ENCODE measurements around the gene AQP6.

AQP6 gene

DNA sequence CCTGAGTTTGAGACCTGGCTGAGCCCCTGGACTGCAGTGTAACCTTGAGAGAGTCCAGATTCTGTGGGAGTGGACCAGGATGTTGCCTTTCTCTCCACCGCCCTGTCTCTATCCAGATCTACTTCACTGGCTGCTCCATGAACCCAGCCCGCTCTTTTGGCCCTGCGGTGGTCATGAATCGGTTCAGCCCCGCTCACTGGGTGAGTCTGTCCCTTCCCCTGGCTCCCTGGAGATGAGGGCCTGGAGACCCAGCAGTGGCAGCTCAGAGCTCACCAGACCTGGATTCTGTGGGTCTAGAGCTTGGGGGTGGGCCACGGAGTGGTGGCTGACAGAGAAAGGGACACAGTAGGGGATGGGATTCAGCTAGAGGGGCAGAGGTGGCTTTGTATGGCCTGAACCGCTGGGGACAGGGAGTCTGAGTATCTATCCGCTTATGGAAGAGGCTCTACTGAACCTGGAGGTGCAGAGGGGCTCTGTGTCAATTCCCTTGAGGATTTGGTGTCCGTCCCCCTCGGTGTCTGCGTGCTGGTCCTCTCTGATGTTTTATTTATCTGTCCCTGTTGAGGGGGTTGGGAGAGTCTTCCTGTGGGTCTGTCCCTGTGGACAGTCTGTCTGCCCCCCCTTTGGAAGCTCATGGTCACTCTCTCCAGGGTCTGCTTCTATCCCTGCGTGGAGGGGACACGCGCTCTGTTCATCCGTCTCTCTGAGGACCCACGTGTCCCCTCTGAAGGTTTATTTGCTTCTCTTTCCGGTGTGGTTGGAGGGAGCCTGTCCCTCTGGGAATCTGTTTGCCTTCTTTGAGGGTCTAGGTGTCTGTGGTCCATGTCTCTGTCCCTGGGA lies 8.6 kb upstream of the AQP6 start:
- no peaks in the 10 kb centered on the region for H4K20me1 ChIP-seq (ENCODE audit: insufficient read depth, low read length)
- no peak overlapping the region for H3K9ac ChIP-seq (ENCODE audit: low read length)
- H3K36me3 ChIP-seq (ENCODE audit: insufficient read depth, low read length) = no peaks in the 10 kb centered on the region
- no peak overlapping the region for H3K4me3 ChIP-seq (ENCODE audit: low read depth, low read length, poor library complexity, severe bottlenecking)
- no peaks in the 10 kb centered on the region for H3F3A ChIP-seq (ENCODE audit: insufficient read depth, low read length)
- peaks cover 9% of the 10 kb centered on the region for H3K4me1 ChIP-seq (ENCODE audit: insufficient read depth, low read length, severe bottlenecking)
- H3K27me3 ChIP-seq (ENCODE audit: insufficient read depth, low read length) = peaks cover 7% of the 10 kb centered on the region; the same call in 1 of the 2 replicates
- no peak overlapping the region for H3K4me2 ChIP-seq (ENCODE audit: low read length)
- H3K9me2 ChIP-seq (ENCODE audit: low read depth, low read length) = no peaks in the 10 kb centered on the region
- no peak overlapping the region for H3K27ac ChIP-seq (ENCODE audit: low read depth, low read length, poor library complexity, severe bottlenecking)
- no peaks in the 10 kb centered on the region for H3K79me2 ChIP-seq (ENCODE audit: insufficient read depth, low read length)
- no peak overlapping the region for H2AFZ ChIP-seq (ENCODE audit: low read length)
- H3K9me3 ChIP-seq (ENCODE audit: low read length) = no peaks in the 10 kb centered on the region
- TF ChIP-seq EZH2 (IDR thresholded peaks at IDR 0.05; ENCODE audit: borderline replicate concordance, low read length) = no peak
- TF ChIP-seq, protein P1, sequence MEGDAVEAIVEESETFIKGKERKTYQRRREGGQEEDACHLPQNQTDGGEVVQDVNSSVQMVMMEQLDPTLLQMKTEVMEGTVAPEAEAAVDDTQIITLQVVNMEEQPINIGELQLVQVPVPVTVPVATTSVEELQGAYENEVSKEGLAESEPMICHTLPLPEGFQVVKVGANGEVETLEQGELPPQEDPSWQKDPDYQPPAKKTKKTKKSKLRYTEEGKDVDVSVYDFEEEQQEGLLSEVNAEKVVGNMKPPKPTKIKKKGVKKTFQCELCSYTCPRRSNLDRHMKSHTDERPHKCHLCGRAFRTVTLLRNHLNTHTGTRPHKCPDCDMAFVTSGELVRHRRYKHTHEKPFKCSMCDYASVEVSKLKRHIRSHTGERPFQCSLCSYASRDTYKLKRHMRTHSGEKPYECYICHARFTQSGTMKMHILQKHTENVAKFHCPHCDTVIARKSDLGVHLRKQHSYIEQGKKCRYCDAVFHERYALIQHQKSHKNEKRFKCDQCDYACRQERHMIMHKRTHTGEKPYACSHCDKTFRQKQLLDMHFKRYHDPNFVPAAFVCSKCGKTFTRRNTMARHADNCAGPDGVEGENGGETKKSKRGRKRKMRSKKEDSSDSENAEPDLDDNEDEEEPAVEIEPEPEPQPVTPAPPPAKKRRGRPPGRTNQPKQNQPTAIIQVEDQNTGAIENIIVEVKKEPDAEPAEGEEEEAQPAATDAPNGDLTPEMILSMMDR (IDR thresholded peaks at IDR 0.05; ENCODE audit: low read length) = no peak

DNA sequence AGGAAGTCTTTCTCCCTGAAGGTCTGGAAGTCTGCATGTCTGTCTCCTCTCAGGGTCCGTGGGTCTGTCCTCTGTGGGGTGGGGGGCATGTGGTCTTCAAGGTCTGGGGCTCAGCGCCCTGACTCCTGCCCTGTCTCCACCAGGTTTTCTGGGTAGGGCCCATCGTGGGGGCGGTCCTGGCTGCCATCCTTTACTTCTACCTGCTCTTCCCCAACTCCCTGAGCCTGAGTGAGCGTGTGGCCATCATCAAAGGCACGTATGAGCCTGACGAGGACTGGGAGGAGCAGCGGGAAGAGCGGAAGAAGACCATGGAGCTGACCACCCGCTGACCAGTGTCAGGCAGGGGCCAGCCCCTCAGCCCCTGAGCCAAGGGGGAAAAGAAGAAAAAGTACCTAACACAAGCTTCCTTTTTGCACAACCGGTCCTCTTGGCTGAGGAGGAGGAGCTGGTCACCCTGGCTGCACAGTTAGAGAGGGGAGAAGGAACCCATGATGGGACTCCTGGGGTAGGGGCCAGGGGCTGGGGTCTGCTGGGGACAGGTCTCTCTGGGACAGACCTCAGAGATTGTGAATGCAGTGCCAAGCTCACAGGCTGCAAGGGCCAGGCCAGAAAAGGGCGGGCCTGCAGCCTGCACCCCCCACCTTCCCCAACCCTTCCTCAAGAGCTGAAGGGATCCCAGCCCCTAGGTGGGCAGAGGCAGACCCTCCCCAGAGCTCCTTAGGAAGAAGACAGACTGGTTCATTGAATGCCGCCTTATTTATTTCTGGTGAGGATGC lies 7.7 kb upstream of the AQP6 start:
- Histone ChIP-seq H3K9me3 (ENCODE audit: low read length) (no peaks in the 10 kb centered on the region), H3K4me2 (ENCODE audit: low read length) (no peak overlapping the region), H2AFZ (ENCODE audit: low read length) (no peak overlapping the region), H3K36me3 (ENCODE audit: insufficient read depth, low read length) (no peaks in the 10 kb centered on the region), H3K9me2 (ENCODE audit: low read depth, low read length) (no peaks in the 10 kb centered on the region), H3K27me3 (ENCODE audit: insufficient read depth, low read length) (peaks cover 5% of the 10 kb centered on the region; the same call in 1 of the 2 replicates), H3K27ac (ENCODE audit: low read depth, low read length, poor library complexity, severe bottlenecking) (no peak overlapping the region), H3K79me2 (ENCODE audit: insufficient read depth, low read length) (no peaks in the 10 kb centered on the region), H3F3A (ENCODE audit: insufficient read depth, low read length) (no peaks in the 10 kb centered on the region), H4K20me1 (ENCODE audit: insufficient read depth, low read length) (no peaks in the 10 kb centered on the region), H3K4me1 (ENCODE audit: insufficient read depth, low read length, severe bottlenecking) (peaks cover 9% of the 10 kb centered on the region), H3K4me3 (ENCODE audit: low read depth, low read length, poor library complexity, severe bottlenecking) (no peak overlapping the region), H3K9ac (ENCODE audit: low read length) (no peak overlapping the region)
- TF ChIP-seq, protein P1 (IDR thresholded peaks at IDR 0.05; ENCODE audit: low read length) = no peak
- TF ChIP-seq EZH2 (IDR thresholded peaks at IDR 0.05; ENCODE audit: borderline replicate concordance, low read length) = no peak

DNA sequence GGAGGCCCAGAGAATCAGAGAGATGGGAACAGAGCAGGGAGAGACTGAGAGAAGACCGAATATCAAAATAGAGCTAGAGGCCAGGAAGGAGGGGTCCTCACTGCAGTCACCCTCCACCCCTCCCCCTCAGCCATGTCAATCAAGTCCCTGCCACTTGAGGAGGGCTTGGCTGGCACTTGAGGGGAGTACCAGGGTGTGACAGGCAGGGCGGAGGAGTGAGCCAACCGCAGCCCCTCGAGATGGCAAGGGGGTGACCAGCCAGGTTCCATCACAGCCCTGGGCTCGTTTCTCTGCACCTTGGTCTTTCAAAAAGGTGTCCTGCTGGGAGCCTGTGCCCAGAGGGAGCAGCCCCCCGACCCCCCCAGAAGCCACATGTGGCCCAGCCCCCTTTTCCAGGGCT lies 6.9 kb upstream of the AQP6 start:
- no peak overlapping the region for H3K4me2 ChIP-seq (ENCODE audit: low read length)
- no peak overlapping the region for H2AFZ ChIP-seq (ENCODE audit: low read length)
- no peak overlapping the region for H3K27ac ChIP-seq (ENCODE audit: low read depth, low read length, poor library complexity, severe bottlenecking)
- H3K36me3 ChIP-seq (ENCODE audit: insufficient read depth, low read length) = no peaks in the 10 kb centered on the region
- H3F3A ChIP-seq (ENCODE audit: insufficient read depth, low read length) = no peaks in the 10 kb centered on the region
- H4K20me1 ChIP-seq (ENCODE audit: insufficient read depth, low read length) = no peaks in the 10 kb centered on the region
- H3K4me3 ChIP-seq (ENCODE audit: low read depth, low read length, poor library complexity, severe bottlenecking) = no peak overlapping the region
- H3K9me2 ChIP-seq (ENCODE audit: low read depth, low read length) = no peaks in the 10 kb centered on the region
- 0 out of 2 replicates have a peak, but pooled peaks cover 3% of the 10 kb centered on the region for H3K27me3 ChIP-seq (ENCODE audit: insufficient read depth, low read length)
- H3K9me3 ChIP-seq (ENCODE audit: low read length) = no peaks in the 10 kb centered on the region
- H3K79me2 ChIP-seq (ENCODE audit: insufficient read depth, low read length) = no peaks in the 10 kb centered on the region
- peaks cover 9% of the 10 kb centered on the region for H3K4me1 ChIP-seq (ENCODE audit: insufficient read depth, low read length, severe bottlenecking)
- no peak for TF ChIP-seq EZH2 (IDR thresholded peaks at IDR 0.05; ENCODE audit: borderline replicate concordance, low read length)
- TF ChIP-seq, protein P1 (IDR thresholded peaks at IDR 0.05; ENCODE audit: low read length) = no peak
- H3K9ac ChIP-seq (ENCODE audit: low read length) = no peak overlapping the region

Measured in OCI-LY1 (cell line).